PC-9 (cell line): ENCODE data around the gene PAX7. TPM values are rescaled to one million over a fixed set of nuclear protein-coding genes. Genes with fewer than 3 reads are reported as not detected.

Experiments used
- BruUV-seq: library from RNA; stranded (reverse); fragments of 400-500 nt; replicated peaks from 2 replicates; lab custom pipeline; 2021; lab: Mats Ljungman, UMichigan
- CTCF ChIA-PET: fragments of 300-600 bp; sonication (Branson Sonifier 250); formaldehyde crosslinking; loops from one replicate; lab custom pipeline; 2022; ENCODE audit warnings: antibody characterized with exemption; lab: Charles Lee
- POLR2A ChIA-PET: fragments of 300-600 bp; sonication (Branson Sonifier 250); formaldehyde crosslinking; loops from one replicate; lab custom pipeline; 2022; ENCODE audit warnings: antibody characterized with exemption; ENCODE audit not compliant: unreplicated experiment; lab: Charles Lee
- DNase-seq, 2 experiments: peaks; one replicate each; pipeline versions ENCODE4 v3.0.0 to v3.0.0-alpha.2; 2015 to 2022; ENCODE audit warnings: mixed read lengths in 1 of 2
- H2AFZ ChIP-seq: fragments of 200-600 bp; sonication (generic); 2 replicates; pipeline ENCODE4 v1.8.1; 2017; ENCODE audit warnings: antibody characterized with exemption
- H3F3A ChIP-seq: fragments of 200-600 bp; sonication (generic); 2 replicates; pipeline ENCODE4 v1.8.1; 2017; ENCODE audit warnings: antibody characterized with exemption, mild to moderate bottlenecking, low read depth; ENCODE audit not compliant: insufficient read depth
- H3K27ac ChIP-seq: fragments of 200-600 bp; sonication (generic); 2 replicates; pipeline ENCODE4 v1.6.1; 2016; ENCODE audit warnings: mixed run types
- H3K27me3 ChIP-seq: fragments of 200-600 bp; sonication (generic); 2 replicates; pipeline ENCODE4 v1.6.1; 2016; ENCODE audit warnings: low read depth, mixed run types; ENCODE audit not compliant: insufficient read depth
- H3K36me3 ChIP-seq: fragments of 200-600 bp; sonication (generic); 2 replicates; pipeline ENCODE4 v1.6.1; 2016; ENCODE audit warnings: low read depth, mixed run types
- H3K4me1 ChIP-seq: fragments of 200-600 bp; sonication (generic); replicated peaks from 2 replicates; pipeline ENCODE4 v1.6.1; 2016; ENCODE audit warnings: mixed run types; ENCODE audit not compliant: insufficient read depth
- H3K4me2 ChIP-seq: fragments of 200-600 bp; sonication (generic); 2 replicates; pipeline ENCODE4 v1.6.1; 2017; ENCODE audit warnings: mixed run types
- H3K4me3 ChIP-seq: fragments of 200-600 bp; sonication (generic); 2 replicates; pipeline ENCODE4 v1.6.1; 2016; ENCODE audit warnings: mixed run types
- H3K79me2 ChIP-seq: fragments of 200-600 bp; sonication (generic); 2 replicates; pipeline ENCODE4 v1.6.1; 2017; ENCODE audit warnings: low read depth, mixed run types
- H3K9me2 ChIP-seq: fragments of 200-600 bp; sonication (generic); 2 replicates; pipeline ENCODE4 v1.8.1; 2017; ENCODE audit warnings: mild to moderate bottlenecking; ENCODE audit not compliant: insufficient read depth
- H3K9me3 ChIP-seq: fragments of 200-600 bp; sonication (generic); 2 replicates; pipeline ENCODE4 v1.8.1; 2016; ENCODE audit warnings: low read depth; ENCODE audit not compliant: insufficient read depth
- H4K20me1 ChIP-seq: fragments of 200-600 bp; sonication (generic); 2 replicates; pipeline ENCODE4 v1.8.1; 2017; ENCODE audit not compliant: insufficient read depth
- EZH2 ChIP-seq: fragments of 200-600 bp; sonication (generic); IDR thresholded peaks from 2 replicates; pipeline ENCODE4 v1.8.0; 2017; ENCODE audit warnings: antibody characterized with exemption, low read depth
- intact Hi-C: fragments of 100-400 bp; cut with micrococcal nuclease; formaldehyde crosslinking; loops from one replicate; pipeline ENCODE4 v1.10.0; 2022; ENCODE audit not compliant: unreplicated experiment
- total RNA-seq: library from RNA; stranded (reverse); gene quantifications from 2 replicates; pipeline ENCODE4 v1.2.3, GENCODE V29; 2021
- TF ChIP-seq, protein P1 (sequence below): fragments of 200-600 bp; sonication (generic); conservative IDR thresholded peaks from 2 replicates; pipeline ENCODE4 v1.6.1; 2017; ENCODE audit warnings: mixed run types, antibody characterized with exemption, mild to moderate bottlenecking, moderate library complexity

PAX7 gene
- total RNA-seq, 1 experiment from 2014 or later: not detected

DNA sequence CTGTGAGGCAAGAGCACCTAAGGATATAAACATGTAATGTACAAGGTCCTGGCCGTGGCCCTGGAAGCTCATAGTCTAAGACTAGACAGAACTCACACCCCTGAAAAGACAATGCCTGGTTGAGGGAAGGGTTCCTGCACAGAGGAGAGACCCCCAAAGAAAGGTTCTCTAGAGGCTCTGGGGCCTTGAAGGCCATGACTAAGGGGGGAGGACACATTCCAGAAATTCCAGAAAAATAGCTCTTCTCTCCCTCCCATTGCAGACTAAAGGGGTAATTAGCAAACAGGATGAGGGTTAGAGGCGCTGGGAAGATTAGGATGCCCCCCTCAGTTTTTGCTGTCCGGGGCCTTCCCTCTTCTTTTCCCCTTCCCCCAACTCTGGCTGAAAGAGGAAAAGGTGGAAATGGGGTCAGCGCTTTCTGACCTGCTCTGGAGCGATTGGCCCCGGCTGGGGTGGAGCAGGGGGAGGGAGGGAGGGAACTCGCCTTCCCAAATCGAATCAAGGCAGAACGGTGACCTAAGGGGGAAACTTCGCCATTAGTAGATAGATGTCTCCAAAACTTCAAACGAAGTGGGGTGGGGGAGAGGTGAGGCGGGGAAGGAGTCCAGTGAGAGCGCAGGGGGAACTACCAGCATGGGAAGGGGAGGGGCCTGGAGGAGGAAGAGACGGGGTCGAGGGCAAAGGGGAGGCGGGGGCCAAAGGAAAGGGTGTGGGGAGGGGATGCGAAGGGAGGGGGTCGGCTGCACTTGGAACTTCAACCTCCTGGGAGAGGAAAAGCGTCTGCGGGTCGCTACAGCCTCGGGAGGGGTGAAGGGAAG is 11.8 kb downstream of the PAX7 start:
- no TSS peak for BruUV-seq
- H3K27me3 ChIP-seq: peaks cover 49% of the 10 kb centered on the region
- intact Hi-C loops: loop anchor here (2.0 kb wide), 1 partner anchor 26 kb away; no protein-coding TSS in a partner anchor
- no peaks in the 10 kb centered on the region for H3K4me1 ChIP-seq
- H3K27ac ChIP-seq: no peak overlapping the region
- no peak overlapping the region for H2AFZ ChIP-seq
- no peaks in the 10 kb centered on the region for H3F3A ChIP-seq
- H3K9me3 ChIP-seq: no peaks in the 10 kb centered on the region
- H3K36me3 ChIP-seq: no peaks in the 10 kb centered on the region
- no peak for TF ChIP-seq EZH2
- TF ChIP-seq, protein P1, sequence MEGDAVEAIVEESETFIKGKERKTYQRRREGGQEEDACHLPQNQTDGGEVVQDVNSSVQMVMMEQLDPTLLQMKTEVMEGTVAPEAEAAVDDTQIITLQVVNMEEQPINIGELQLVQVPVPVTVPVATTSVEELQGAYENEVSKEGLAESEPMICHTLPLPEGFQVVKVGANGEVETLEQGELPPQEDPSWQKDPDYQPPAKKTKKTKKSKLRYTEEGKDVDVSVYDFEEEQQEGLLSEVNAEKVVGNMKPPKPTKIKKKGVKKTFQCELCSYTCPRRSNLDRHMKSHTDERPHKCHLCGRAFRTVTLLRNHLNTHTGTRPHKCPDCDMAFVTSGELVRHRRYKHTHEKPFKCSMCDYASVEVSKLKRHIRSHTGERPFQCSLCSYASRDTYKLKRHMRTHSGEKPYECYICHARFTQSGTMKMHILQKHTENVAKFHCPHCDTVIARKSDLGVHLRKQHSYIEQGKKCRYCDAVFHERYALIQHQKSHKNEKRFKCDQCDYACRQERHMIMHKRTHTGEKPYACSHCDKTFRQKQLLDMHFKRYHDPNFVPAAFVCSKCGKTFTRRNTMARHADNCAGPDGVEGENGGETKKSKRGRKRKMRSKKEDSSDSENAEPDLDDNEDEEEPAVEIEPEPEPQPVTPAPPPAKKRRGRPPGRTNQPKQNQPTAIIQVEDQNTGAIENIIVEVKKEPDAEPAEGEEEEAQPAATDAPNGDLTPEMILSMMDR: no peak
- no peak overlapping the region for H3K4me3 ChIP-seq
- ChIA-PET CTCF (interaction anchor here (0.6 kb wide), 1 partner anchor 27 kb away, joined by 13 read pairs; no protein-coding TSS in a partner anchor), POLR2A (no interaction called here)
- H3K9me2 ChIP-seq: no peaks in the 10 kb centered on the region
- H3K79me2 ChIP-seq: no peaks in the 10 kb centered on the region
- DNase-seq: no peak
- H3K4me2 ChIP-seq: no peak overlapping the region
- no peaks in the 10 kb centered on the region for H4K20me1 ChIP-seq

DNA sequence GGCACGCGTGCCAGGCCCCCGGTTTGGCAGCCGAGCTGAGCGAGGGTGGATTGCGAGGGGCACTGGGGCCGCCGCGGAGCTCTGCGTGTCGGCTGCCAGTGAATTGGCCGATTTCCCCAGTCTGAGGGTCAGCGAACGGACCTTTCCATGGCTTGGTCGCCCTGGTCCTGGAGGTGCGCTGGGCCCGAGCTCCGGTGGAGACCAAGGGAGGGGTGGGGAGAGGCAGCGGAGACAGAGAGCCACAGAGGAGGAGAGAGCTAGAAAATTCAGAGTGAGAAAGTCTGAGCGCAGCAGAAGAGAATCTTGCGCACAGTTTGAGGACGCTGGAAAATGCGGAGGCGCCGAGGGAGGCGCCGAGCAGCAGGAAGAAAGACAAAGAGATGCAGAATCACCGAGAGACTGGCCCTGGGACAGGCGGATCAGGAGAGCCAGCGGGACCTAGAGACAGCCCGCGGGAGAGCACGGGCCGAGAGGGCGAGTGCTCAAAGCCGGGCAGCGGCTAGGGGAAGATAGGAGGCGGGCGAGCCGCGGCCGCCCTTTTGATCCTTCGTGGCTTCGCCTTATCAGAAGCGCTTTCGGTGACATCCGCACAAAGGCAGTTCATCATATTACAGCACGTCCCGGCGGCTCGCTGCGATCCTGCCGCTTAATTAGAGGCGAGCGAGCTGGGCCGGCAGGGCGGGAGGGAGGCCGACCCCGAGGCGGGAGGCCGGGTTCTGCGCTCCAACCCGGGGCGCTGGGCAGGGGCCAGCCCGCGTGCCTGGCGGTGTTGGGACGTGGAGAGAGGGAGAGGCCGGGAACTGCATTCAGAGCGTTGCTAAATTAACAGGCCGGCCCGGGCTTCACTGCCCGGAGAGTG is 12.7 kb downstream of the PAX7 start:
- ChIA-PET POLR2A (no interaction called here), CTCF (no interaction called here)
- no peaks in the 10 kb centered on the region for H3K9me3 ChIP-seq
- H3K27ac ChIP-seq: no peak overlapping the region
- no peaks in the 10 kb centered on the region for H3F3A ChIP-seq
- no peaks in the 10 kb centered on the region for H3K9me2 ChIP-seq
- H3K4me3 ChIP-seq: no peak overlapping the region
- no peaks in the 10 kb centered on the region for H4K20me1 ChIP-seq
- H3K4me2 ChIP-seq: no peak overlapping the region
- intact Hi-C loops: loop anchor here (2.0 kb wide), 1 partner anchor 25 kb away; no protein-coding TSS in a partner anchor
- H3K36me3 ChIP-seq: no peaks in the 10 kb centered on the region
- BruUV-seq: no TSS peak
- DNase-seq: no peak
- H2AFZ ChIP-seq: no peak overlapping the region
- TF ChIP-seq, protein P1: no peak
- TF ChIP-seq EZH2: no peak
- no peaks in the 10 kb centered on the region for H3K79me2 ChIP-seq
- H3K4me1 ChIP-seq: no peaks in the 10 kb centered on the region
- peaks cover 42% of the 10 kb centered on the region for H3K27me3 ChIP-seq

- Histone ChIP-seq H3F3A (no peaks in the 10 kb centered on the region), H3K79me2 (no peaks in the 10 kb centered on the region), H3K4me2 (no peak overlapping the region), H3K9me3 (no peaks in the 10 kb centered on the region), H3K36me3 (no peaks in the 10 kb centered on the region), H2AFZ (no peak overlapping the region), H3K9me2 (no peaks in the 10 kb centered on the region), H3K4me3 (no peak overlapping the region), H4K20me1 (no peaks in the 10 kb centered on the region), H3K4me1 (no peaks in the 10 kb centered on the region), H3K27me3 (peaks cover 38% of the 10 kb centered on the region), H3K27ac (no peak overlapping the region)
- TF ChIP-seq EZH2: no peak
- TF ChIP-seq, protein P1: no peak
- intact Hi-C loops: no loop called here
- CTCF ChIA-PET: no interaction called here
- no TSS peak for BruUV-seq
- POLR2A ChIA-PET: interaction anchor here (0.6 kb wide), 2 partner anchors 70 to 1202 kb away, joined by 3 to 22 read pairs; no protein-coding TSS in a partner anchor
- no peak for DNase-seq
Measured at GRCh38 chr1:18644013-18644399, 13.4 kb downstream of the PAX7 start.
